Osteoblast (primary cell): ENCODE data around the gene ANHX. TPM values are rescaled to one million over a fixed set of nuclear protein-coding genes. Genes with fewer than 3 reads are reported as not detected.

Experiments
- DNase-seq: peaks from one replicate; pipeline ENCODE4 v3.0.0; 2011; ENCODE audit warnings: low spot score, mixed read lengths; ENCODE audit not compliant: insufficient read length; ENCODE audit errors: missing footprints
- H2AFZ ChIP-seq: 2 replicates; pipeline ENCODE4 v1.6.0; 2011; ENCODE audit warnings: mild to moderate bottlenecking, low read length
- H3K27ac ChIP-seq: 2 replicates; pipeline ENCODE4 v1.5.1; 2011; ENCODE audit warnings: mild to moderate bottlenecking, low read depth, low read length, moderate library complexity
- H3K27me3 ChIP-seq: 2 replicates; pipeline ENCODE4 v1.6.0; 2012; ENCODE audit warnings: mild to moderate bottlenecking, control low read depth, inconsistent platforms, low read length, moderate library complexity; ENCODE audit not compliant: insufficient read depth
- H3K36me3 ChIP-seq: 2 replicates; pipeline ENCODE4 v1.5.1; 2011; ENCODE audit warnings: mild to moderate bottlenecking, low read length, control low read depth, moderate library complexity; ENCODE audit not compliant: insufficient read depth
- H3K4me1 ChIP-seq: 2 replicates; pipeline ENCODE4 v1.5.1; 2011; ENCODE audit warnings: mild to moderate bottlenecking, low read length, control low read depth, moderate library complexity; ENCODE audit not compliant: insufficient read depth
- H3K4me2 ChIP-seq: 2 replicates; pipeline ENCODE4 v1.6.0; 2011; ENCODE audit warnings: mild to moderate bottlenecking, low read length; ENCODE audit not compliant: insufficient read depth
- H3K4me3 ChIP-seq: fragments of 200-600 bp; sonication (generic); 3 replicates; pipeline ENCODE4 v1.5.1; 2012; ENCODE audit warnings: mild to moderate bottlenecking, low read length, inconsistent platforms; ENCODE audit not compliant: insufficient read depth
- H3K79me2 ChIP-seq: 2 replicates; pipeline ENCODE4 v1.6.0; 2012; ENCODE audit warnings: mild to moderate bottlenecking, low read length, control low read depth, inconsistent platforms; ENCODE audit not compliant: insufficient read depth
- H3K9me3 ChIP-seq: 2 replicates; pipeline ENCODE4 v1.5.1; 2011; ENCODE audit warnings: low read depth, low read length, control low read depth
- H4K20me1 ChIP-seq: 2 replicates; pipeline ENCODE4 v1.6.0; 2012; ENCODE audit warnings: mild to moderate bottlenecking, low read length, control low read depth; ENCODE audit not compliant: insufficient read depth
- small RNA-seq: library from RNA; depleted of rRNA; stranded (forward); fragments of <200 nt; gene quantifications from one replicate; pipeline ENCODE3, GENCODE V24; 2012
- total RNA-seq: library from RNA; depleted of rRNA; stranded (reverse); fragments of >200 nt; gene quantifications from 2 replicates; pipeline ENCODE4 v1.2.3, GENCODE V29; 2012
- TF ChIP-seq, protein P1 (sequence below): IDR thresholded peaks from 2 replicates; pipeline ENCODE4 v1.5.1; 2011; ENCODE audit warnings: mild to moderate bottlenecking, low read depth, low read length, moderate library complexity; ENCODE audit errors: extremely low read depth

Gene ANHX
- total RNA-seq, 1 donor: not detected

DNA sequence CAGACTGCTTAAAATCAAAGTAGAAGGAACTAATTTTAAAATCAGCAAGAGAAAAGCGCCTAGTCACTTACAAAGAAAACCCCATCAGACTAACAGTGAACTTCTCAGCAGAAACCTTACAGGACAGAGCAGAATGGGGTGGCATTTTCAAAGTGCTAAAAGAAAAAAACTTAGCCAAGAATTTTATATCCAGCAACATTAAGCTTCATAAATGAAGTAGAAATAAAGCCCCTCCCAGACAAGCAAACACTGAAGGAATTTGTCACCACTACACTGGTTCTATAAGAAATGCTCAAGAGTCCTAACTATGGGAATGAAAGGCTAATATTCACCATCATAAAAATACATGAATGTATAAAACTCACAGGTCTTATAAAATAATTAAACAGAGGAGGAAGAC lies 60.8 kb downstream of the ANHX start:
- Histone ChIP-seq H3K4me2 (no peak overlapping the region), H3K4me1 (no peaks in the 10 kb centered on the region), H2AFZ (no peak overlapping the region), H3K27me3 (no peaks in the 10 kb centered on the region), H4K20me1 (no peaks in the 10 kb centered on the region), H3K9me3 (peaks cover 2% of the 10 kb centered on the region), H3K79me2 (no peaks in the 10 kb centered on the region), H3K27ac (no peak overlapping the region), H3K4me3 (no peak overlapping the region), H3K36me3 (no peaks in the 10 kb centered on the region)
- no peak for DNase-seq
- TF ChIP-seq, protein P1, sequence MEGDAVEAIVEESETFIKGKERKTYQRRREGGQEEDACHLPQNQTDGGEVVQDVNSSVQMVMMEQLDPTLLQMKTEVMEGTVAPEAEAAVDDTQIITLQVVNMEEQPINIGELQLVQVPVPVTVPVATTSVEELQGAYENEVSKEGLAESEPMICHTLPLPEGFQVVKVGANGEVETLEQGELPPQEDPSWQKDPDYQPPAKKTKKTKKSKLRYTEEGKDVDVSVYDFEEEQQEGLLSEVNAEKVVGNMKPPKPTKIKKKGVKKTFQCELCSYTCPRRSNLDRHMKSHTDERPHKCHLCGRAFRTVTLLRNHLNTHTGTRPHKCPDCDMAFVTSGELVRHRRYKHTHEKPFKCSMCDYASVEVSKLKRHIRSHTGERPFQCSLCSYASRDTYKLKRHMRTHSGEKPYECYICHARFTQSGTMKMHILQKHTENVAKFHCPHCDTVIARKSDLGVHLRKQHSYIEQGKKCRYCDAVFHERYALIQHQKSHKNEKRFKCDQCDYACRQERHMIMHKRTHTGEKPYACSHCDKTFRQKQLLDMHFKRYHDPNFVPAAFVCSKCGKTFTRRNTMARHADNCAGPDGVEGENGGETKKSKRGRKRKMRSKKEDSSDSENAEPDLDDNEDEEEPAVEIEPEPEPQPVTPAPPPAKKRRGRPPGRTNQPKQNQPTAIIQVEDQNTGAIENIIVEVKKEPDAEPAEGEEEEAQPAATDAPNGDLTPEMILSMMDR: no peak

DNA sequence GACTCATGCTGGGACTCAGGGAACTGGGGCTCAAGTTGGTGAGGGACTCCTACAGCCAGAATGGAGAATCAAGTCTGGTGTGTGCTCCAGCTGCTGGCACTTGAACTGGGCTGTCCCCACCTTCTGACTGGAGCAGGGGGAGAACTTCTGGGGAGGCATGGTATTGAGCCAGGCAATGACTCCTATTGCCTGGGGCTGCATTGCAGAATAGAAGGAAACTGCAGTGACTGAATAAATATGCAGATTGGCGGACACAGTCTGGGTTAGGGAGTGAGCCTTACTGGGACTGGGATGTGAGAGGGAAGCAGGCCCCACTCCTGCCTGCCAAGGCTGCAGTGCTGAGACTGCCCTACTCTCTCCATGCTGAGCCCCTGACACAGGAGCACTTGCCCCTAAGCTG lies 63.2 kb downstream of the ANHX start:
- Histone ChIP-seq H3K4me2 (no peak overlapping the region), H3K9me3 (peaks cover 2% of the 10 kb centered on the region), H3K36me3 (no peaks in the 10 kb centered on the region), H3K27me3 (no peaks in the 10 kb centered on the region), H3K27ac (no peak overlapping the region), H3K4me3 (no peak overlapping the region), H3K4me1 (no peaks in the 10 kb centered on the region), H2AFZ (no peak overlapping the region), H3K79me2 (no peaks in the 10 kb centered on the region), H4K20me1 (no peaks in the 10 kb centered on the region)
- TF ChIP-seq, protein P1: no peak
- no peak for DNase-seq

Small RNA genes within 50 kb of the gene (small RNA-seq; reads per million reads assigned to genes)
- gene RF00019 (not detected), gene RNU6-717P (not detected)

Other genes starting within 250 kb of the ANHX start
- gene ZNF26, start 249.5 kb downstream of the ANHX start, total RNA-seq: 20.3 and 22.1 TPM in 2 replicates
- 28.9 and 30.0 TPM in 2 replicates for gene ZNF84, start 198.4 kb downstream of the ANHX start, total RNA-seq
- 21.0 and 24.5 TPM in 2 replicates for gene ZNF140, start 155.0 kb downstream of the ANHX start, total RNA-seq
- 1.4 and 1.5 TPM in 2 replicates for gene ZNF891, start 105.6 kb downstream of the ANHX start, total RNA-seq
- 9.8 and 11.5 TPM in 2 replicates for gene ZNF10, start 105.2 kb downstream of the ANHX start, total RNA-seq
- gene ZNF268, start 54.4 kb downstream of the ANHX start, total RNA-seq: 18.9 and 20.3 TPM in 2 replicates